GM18868 (cell line): Measurements from ENCODE around the gene CLDN25.
A peak's percentile ranks its signal among the peaks of the same experiment; 100 is the strongest.
"Not testable (repeated sequence)": the region's sequence is repeated elsewhere in the genome, so short reads cannot be mapped to it uniquely, and the experiment has no call there.

Source experiments
- ATAC-seq: cut with Tn5 transposase; IDR thresholded peaks from one replicate; pipeline ENCODE4 v1.9.1; 2021; ENCODE audit warnings: mild to moderate bottlenecking, moderate library complexity; ENCODE audit not compliant: unreplicated experiment

CLDN25 gene

DNA sequence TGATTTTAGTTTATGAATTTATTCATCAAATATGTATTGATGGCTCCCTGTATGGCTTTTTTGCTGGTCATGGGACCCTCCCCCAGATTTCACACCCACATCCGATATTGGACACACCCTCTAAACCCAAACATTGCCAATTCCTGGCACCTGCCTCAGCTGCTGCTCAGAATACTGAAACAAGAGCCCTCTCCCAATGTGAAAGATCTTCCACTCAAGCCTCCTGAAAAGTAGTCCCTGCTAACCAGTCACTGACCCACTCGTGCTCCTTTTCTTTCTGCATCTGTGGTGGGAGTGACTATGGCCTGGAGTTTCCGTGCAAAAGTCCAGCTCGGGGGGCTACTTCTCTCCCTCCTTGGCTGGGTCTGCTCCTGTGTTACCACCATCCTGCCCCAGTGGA, at the start of gene CLDN25:
Gene CLDN25 (plus strand): TSS at position 301 of the 400 bp plus-strand sequence. CDS start 0 bp downstream, at position 301.
- ATAC-seq = no peak

- ATAC-seq = no peak
Measured at GRCh38 chr11:113730887-113731726, 48.5 kb upstream of the CLDN25 start.

DNA sequence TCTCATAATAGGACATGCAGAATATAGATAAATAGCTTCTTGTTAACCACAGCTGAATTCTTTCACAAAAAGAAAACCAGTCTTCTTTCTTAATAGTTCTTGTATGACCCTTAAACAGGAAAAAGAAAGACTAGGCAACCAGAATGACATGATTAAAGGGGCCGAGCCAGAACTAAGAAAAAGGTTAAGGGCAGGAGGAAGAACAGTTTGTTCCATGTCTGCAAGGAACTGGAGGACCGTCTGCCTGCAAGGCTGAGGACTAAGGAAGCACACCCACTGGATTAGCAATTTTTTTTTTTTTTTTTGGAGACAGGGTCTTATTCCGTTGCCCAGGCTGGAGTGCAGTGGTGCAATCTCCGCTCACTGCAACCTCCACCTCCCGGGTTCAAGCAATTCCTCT, 47.5 kb upstream of the CLDN25 start:
- ATAC-seq = no peak

DNA sequence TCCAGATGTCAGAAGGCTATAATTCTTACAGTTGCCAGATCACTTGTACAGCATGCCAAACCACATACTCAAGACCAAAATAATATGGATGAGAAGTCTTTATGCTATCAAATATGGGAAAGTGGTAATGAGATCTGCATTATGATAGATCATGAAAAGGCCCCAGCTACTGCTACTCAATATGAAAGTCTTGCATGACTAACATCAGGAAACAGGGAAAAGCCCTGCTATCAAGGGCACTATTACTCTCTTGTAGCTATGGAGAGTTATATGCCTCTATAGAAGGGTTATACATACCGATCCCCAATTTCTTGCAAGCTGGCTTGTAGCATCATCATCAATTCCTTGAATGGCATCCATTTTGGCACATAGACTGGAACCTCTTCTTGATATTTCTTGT, 43.3 kb upstream of the CLDN25 start:
- no peak for ATAC-seq

GRCh38 chr11:113752932-113753331, 26.7 kb upstream of the CLDN25 start:
- ATAC-seq = no peak

- ATAC-seq = no peak
Measured at GRCh38 chr11:113760241-113760640, 19.4 kb upstream of the CLDN25 start.

- ATAC-seq = not testable (repeated sequence)
Measured at GRCh38 chr11:113763040-113763439, 16.6 kb upstream of the CLDN25 start.

DNA sequence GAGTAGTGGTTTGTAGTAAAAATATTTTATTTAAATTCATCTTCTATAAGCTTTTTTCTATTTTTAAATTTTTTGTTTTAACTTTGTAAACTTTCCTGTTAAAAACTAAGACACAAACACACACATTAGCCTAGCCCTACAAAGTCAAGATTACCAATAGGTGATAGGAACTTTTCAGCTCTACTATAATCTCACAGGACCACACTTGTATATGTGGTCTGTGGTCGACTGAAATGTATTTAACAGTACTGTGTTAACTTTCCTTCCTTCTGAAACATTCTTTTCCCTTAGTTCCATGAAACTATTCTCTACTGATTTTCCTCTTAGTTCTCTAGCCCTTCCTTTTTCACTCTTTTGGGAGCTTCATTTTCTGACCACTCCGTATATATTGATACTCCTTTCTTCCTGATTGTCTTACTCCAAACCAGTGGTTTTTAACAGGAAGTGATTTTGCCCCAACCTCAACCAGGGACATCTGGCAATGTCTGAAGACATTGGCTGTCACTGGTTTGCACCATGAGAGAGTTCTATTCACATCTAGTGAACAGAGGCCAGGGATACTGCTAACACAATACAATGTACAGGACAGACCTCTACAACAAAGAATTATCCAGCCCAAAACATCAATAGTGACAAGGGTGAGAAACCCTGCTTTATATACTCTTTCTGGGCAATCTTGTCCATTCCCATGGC, 14.9 kb upstream of the CLDN25 start:
- ATAC-seq = no peak

DNA sequence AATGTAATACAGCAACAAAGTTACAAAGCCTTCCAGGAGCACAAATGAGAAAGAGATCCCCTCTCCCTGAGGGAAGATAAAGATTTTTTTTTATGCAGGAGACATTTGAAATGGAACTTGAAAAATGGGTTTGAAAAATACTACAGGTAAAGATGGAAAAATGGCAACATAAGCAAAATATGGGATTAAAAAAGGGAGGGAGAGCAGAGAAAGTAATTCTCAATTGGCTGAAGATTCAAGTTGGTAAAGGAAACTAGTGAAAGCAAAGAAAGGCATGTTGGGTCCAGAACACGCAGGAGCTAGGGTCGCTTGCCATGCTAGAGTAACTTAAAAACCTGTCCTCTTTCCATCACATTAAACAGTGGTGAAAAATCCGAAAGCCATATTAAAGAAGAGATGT, 7.6 kb upstream of the CLDN25 start:
- ATAC-seq = no peak

DNA sequence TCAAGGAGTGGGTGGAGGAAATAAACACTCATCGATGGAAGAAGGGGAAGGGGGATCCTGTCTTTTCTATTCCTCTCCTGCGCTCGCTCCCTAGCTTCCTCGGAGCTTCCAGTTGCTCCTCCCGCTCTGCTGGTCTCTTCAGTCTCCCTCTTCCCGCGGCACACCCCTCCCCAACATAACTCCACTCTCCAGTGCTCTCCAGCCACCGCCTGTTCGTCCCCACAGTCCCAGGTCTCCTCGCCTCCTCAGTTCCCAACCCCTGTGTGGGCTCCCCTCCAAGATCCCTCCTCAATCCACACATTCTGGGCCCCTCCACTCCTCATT, 6.5 kb upstream of the CLDN25 start:
- no peak for ATAC-seq

DNA sequence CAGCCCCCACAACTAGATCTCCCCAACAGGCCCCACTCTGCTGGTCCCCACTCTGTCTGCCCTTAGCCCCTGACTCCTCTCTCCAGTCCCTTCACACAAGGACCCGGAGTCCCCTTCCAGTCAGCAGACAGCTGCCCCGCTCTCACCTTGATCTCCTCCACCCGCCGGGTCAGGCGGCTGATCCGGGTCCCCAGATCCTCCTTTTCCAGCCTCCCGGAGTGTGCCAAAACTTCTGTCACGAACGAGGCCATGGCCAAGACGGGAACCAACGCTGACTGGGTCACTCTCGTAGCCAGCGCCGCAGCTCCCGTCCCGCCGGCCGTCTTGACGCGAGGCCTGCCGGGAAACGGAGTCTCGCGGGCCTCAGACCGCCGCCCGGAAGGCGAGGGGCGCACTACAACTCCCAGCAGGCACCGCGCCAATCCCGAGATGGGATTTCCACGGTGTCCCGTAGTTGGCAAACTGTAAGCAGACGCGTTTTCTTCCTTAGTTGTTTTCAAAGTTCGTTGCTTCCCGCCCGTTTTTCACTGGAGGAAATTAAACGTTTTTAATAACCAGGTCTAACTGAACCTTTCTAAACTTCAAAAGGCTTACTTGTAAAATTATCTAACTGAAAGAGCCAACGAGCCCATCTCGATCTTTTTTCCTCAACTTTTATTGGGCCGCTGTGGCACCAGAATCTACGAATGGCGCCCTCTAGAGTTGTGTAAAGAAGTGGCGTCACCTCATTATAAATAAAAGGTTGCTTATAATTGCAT, 6.0 kb upstream of the CLDN25 start, which contains the start of gene ZW10:
Gene ZW10 (minus strand): TSS at position 277 of the 758 bp plus-strand sequence. CDS start 26 bp downstream, at position 251.
- peak; percentile 99 for ATAC-seq

DNA sequence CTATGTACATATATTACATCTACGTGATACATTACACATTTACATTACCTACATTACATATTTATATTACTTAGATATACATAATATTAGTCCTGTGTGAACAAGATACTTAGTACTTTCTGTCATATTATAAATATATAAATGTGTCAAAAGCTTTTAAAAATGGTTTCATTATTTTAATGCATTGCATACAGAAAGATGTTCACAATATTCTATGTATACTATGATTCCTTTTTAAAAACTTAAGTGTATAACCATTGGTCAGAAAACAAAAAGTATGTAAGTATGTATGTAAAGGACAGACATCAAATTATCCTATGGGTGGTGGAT, 5.5 kb upstream of the CLDN25 start:
- ATAC-seq = no peak

GRCh38 chr11:113778111-113778910, 1.3 kb upstream of the CLDN25 start:
- ATAC-seq = no peak

DNA sequence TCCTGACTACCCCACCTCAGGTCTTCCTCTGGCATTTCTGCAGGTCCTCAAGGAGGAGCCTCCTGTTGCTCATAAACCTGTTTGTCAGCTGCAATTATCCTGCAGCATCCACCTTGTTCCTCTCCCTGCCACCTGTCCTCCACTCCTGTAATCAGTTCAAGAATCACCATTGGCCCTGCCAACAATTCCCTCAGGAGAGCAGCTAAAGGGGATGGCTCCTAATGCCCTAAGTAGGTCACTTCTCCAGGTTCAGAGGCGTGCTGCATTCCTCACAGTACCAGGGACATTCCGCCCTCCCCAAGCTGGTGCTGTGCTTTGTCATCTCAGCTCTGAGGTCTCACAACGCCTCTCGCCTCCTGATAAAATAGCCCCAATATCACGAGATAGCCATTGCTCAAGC, 2.1 kb downstream of the CLDN25 start:
- ATAC-seq = no peak

GRCh38 chr11:113782134-113782533, 2.5 kb downstream of the CLDN25 start:
- no peak for ATAC-seq

- ATAC-seq = not testable (repeated sequence)
Measured at GRCh38 chr11:113789016-113789415, 9.4 kb downstream of the CLDN25 start.

- no peak for ATAC-seq
Measured at GRCh38 chr11:113789675-113790320, 10.2 kb downstream of the CLDN25 start.

DNA sequence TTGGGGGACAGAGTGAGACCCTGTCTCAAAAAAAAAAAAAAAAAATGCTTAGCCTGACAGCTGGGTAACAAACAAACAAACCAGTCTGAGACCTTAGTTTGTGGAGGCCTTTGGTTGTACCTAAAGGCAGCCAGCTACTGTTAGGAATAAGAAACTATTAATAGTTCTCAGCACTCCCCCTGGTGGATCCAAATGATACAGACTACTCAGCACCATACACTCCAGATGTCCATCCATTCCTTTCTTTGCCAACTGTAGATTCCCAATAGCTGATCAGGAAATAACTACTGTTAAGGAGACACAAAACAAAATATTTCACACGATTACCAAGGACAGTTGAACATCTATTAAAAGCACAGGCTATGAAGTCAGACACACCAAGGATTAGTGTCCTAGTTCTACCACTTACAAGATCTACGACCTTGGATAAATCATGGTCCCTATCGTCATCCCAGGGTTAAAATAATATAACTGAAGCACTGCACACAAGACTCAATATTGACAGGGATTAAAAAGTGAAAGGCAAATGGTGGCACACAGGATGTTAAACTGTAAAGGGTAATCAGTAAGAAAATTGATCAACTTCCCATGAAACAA, 17.2 kb downstream of the CLDN25 start:
- peak; percentile 72 for ATAC-seq

GRCh38 chr11:113802621-113803020, 23.0 kb downstream of the CLDN25 start:
- no peak for ATAC-seq

GRCh38 chr11:113805640-113806039, 26.0 kb downstream of the CLDN25 start:
- ATAC-seq = no peak
